WTC11 (cell line): ENCODE data around the gene CENPVL1.

ENCODE experiments used
- AFF4 ChIP-seq: sonication (generic); formaldehyde crosslinking; IDR thresholded peaks from 2 replicates; pipeline ENCODE4 v1.8.1; 2023; ENCODE audit warnings: mild to moderate bottlenecking, missing genetic modification reagents, borderline replicate concordance
- CBFB ChIP-seq: sonication (generic); formaldehyde crosslinking; IDR thresholded peaks from 2 replicates; pipeline ENCODE4 v1.8.1; 2022; ENCODE audit warnings: mild to moderate bottlenecking, low read depth, missing genetic modification reagents
- JUN ChIP-seq: sonication (generic); formaldehyde crosslinking; IDR thresholded peaks from 2 replicates; pipeline ENCODE4 v1.8.0; 2023; ENCODE audit warnings: mild to moderate bottlenecking, missing genetic modification reagents

DNA sequence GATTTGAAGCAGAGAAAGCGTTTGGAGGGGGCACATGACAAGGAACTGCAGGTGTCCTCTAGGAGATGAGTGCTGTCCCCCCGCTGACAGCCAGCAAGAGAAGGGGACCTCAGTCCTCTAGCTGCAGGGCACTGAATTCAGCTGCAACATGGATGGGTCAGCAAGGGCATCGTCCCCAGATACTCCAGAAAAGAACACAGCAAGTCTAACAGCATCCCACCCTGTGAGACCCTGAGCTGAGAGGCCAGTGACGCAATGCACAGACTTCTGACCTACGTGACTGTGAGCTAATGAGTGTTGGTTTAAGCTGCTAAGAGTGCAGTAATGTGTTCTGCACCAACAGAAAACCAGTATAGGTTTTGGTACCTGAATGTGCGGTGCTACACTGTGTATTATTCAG is 16.1 kb upstream of the CENPVL1 start:
- TF ChIP-seq JUN (CRISPR knock-in tag) = no peak
- no peak for TF ChIP-seq AFF4 (CRISPR knock-in tag)
- TF ChIP-seq CBFB (CRISPR knock-in tag) = no peak
